ENCODE results near the gene SPATA2.

DNA sequence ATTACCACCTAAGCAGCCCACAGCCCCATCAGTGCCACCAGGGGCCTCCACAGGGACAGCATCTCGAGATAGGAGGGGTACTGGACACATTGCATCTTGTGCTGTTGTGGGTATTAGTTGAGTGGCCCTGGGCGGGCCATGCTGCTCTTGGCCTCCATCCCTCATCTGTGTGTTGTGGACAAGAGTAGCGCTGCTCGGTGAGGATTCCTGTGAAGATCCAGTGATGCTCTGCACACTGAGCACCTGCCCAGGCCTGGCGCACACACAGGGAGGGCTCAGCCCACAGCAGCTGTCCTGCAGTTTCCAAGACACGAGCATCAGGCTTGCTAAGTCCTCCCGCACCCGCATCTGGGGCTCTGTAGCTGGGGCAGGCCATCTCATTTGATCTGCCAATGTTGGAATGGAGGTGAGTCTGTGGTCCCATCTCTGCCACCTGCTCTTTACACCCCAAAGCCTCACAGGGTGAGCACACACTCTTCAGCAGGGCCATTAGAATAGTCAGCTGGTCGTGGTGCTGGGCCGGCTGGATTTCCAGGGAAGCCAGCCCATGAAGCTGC lies 32.0 kb downstream of the SPATA2 start:
- TF ChIP-seq, protein P1, sequence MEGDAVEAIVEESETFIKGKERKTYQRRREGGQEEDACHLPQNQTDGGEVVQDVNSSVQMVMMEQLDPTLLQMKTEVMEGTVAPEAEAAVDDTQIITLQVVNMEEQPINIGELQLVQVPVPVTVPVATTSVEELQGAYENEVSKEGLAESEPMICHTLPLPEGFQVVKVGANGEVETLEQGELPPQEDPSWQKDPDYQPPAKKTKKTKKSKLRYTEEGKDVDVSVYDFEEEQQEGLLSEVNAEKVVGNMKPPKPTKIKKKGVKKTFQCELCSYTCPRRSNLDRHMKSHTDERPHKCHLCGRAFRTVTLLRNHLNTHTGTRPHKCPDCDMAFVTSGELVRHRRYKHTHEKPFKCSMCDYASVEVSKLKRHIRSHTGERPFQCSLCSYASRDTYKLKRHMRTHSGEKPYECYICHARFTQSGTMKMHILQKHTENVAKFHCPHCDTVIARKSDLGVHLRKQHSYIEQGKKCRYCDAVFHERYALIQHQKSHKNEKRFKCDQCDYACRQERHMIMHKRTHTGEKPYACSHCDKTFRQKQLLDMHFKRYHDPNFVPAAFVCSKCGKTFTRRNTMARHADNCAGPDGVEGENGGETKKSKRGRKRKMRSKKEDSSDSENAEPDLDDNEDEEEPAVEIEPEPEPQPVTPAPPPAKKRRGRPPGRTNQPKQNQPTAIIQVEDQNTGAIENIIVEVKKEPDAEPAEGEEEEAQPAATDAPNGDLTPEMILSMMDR (IDR thresholded peaks at IDR 0.05), result no peak
- no peak for TF ChIP-seq SMC3 (IDR thresholded peaks at IDR 0.05)
- TF ChIP-seq, protein P2, sequence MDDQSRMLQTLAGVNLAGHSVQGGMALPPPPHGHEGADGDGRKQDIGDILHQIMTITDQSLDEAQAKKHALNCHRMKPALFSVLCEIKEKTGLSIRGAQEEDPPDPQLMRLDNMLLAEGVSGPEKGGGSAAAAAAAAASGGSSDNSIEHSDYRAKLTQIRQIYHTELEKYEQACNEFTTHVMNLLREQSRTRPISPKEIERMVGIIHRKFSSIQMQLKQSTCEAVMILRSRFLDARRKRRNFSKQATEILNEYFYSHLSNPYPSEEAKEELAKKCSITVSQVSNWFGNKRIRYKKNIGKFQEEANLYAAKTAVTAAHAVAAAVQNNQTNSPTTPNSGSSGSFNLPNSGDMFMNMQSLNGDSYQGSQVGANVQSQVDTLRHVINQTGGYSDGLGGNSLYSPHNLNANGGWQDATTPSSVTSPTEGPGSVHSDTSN (IDR thresholded peaks at IDR 0.05), result no peak
- TF ChIP-seq BHLHE40 (IDR thresholded peaks at IDR 0.05; ENCODE audit: low read depth, low read length), result no peak
- no peak for TF ChIP-seq CBX2 (IDR thresholded peaks at IDR 0.05; ENCODE audit: borderline replicate concordance, low read depth)
- TF ChIP-seq, protein P3, sequence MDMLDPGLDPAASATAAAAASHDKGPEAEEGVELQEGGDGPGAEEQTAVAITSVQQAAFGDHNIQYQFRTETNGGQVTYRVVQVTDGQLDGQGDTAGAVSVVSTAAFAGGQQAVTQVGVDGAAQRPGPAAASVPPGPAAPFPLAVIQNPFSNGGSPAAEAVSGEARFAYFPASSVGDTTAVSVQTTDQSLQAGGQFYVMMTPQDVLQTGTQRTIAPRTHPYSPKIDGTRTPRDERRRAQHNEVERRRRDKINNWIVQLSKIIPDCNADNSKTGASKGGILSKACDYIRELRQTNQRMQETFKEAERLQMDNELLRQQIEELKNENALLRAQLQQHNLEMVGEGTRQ (IDR thresholded peaks at IDR 0.05), result no peak
- no peak for TF ChIP-seq HOXB5 (CRISPR knock-in tag; IDR thresholded peaks at IDR 0.05)
- TF ChIP-seq JUN (IDR thresholded peaks at IDR 0.05), result no peak
- TF ChIP-seq, protein P4, sequence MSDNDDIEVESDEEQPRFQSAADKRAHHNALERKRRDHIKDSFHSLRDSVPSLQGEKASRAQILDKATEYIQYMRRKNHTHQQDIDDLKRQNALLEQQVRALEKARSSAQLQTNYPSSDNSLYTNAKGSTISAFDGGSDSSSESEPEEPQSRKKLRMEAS (IDR thresholded peaks at IDR 0.05), result no peak
- TF ChIP-seq KDM1A (IDR thresholded peaks at IDR 0.05; ENCODE audit: low read depth), result no peak
- TF ChIP-seq, protein P5, sequence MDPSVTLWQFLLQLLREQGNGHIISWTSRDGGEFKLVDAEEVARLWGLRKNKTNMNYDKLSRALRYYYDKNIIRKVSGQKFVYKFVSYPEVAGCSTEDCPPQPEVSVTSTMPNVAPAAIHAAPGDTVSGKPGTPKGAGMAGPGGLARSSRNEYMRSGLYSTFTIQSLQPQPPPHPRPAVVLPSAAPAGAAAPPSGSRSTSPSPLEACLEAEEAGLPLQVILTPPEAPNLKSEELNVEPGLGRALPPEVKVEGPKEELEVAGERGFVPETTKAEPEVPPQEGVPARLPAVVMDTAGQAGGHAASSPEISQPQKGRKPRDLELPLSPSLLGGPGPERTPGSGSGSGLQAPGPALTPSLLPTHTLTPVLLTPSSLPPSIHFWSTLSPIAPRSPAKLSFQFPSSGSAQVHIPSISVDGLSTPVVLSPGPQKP (IDR thresholded peaks at IDR 0.05; ENCODE audit: low read depth, low read length), result no peak
- TF ChIP-seq CEBPB (IDR thresholded peaks at IDR 0.05), result no peak
- TF ChIP-seq, protein P6, sequence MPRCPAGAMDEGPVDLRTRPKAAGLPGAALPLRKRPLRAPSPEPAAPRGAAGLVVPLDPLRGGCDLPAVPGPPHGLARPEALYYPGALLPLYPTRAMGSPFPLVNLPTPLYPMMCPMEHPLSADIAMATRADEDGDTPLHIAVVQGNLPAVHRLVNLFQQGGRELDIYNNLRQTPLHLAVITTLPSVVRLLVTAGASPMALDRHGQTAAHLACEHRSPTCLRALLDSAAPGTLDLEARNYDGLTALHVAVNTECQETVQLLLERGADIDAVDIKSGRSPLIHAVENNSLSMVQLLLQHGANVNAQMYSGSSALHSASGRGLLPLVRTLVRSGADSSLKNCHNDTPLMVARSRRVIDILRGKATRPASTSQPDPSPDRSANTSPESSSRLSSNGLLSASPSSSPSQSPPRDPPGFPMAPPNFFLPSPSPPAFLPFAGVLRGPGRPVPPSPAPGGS (IDR thresholded peaks at IDR 0.05), result no peak
